Esophagus squamous epithelium (tissue), 4 donors: ENCODE measurements around the gene DDAH1.

ENCODE experiments used
- CTCF ChIP-seq, 6 experiments: fragments of 450-650 bp in 4 of 6; fragments of 200-600 bp in 2 of 6; sonication (generic) in 2 of 6; IDR thresholded peaks; one replicate each; pipeline ENCODE4 v1.5.1; 2016 to 2019; ENCODE audit warnings: antibody characterized with exemption in 6 of 6, mild to moderate bottlenecking in 4 of 6, moderate library complexity in 4 of 6
- POLR2A ChIP-seq, 4 donors: fragments of 450-650 bp; IDR thresholded peaks; one replicate each; pipeline ENCODE4 v1.6.1; 2017; ENCODE audit warnings: antibody characterized with exemption in 4 of 4, mild to moderate bottlenecking in 4 of 4, moderate library complexity in 3 of 4

DNA sequence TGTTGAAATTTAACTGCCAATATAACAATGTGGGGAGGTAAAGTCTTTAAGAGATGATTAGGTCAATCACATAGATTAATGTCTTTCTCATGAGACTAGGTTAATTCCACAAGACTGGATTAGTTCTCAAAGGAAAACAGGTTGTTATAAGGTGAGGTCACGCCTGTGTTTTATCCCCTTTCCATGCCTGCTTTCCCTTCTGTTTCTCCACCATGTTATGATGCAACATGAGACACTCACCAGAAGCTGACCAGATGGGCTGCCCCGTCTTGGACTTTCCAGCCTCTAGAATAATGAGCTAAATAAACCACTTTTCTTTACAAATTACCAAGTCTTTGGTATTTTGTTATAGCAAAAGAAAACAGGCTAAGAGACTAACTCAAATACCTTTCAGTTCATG is 70.8 kb downstream of the DDAH1 start:
- no peak for TF ChIP-seq CTCF (IDR thresholded peaks at IDR 0.05)
- TF ChIP-seq POLR2A (IDR thresholded peaks at IDR 0.05), result no peak
